HepG2 (cell line): Measurements from ENCODE around the gene PLIN4. TPM values are rescaled to one million over a fixed set of nuclear protein-coding genes. Genes with fewer than 3 reads are reported as not detected.

Experiments used
- ATAC-seq: fragments of 200-7000 bp; cut with Tn5 transposase; 3 replicates; pipeline ENCODE4 v1.9.1; 2020; ENCODE audit warnings: mild to moderate bottlenecking, moderate library complexity
- BruUV-seq: library from RNA; stranded (reverse); fragments of 400-500 nt; replicated peaks from 2 replicates; lab custom pipeline; 2021; lab: Mats Ljungman, UMichigan
- CTCF ChIA-PET: fragments of 300-600 bp; formaldehyde crosslinking; extraction: SDS; loops from one replicate; lab custom pipeline; 2021; ENCODE audit warnings: low total read pairs, inconsistent platforms, low intra/inter-chr PET ratio; lab: Yijun Ruan, JAX
- POLR2A ChIA-PET: fragments of 350-600 bp; sonication (Branson Sonifier 250); formaldehyde crosslinking; loops from one replicate; lab custom pipeline; 2020; ENCODE audit warnings: antibody characterized with exemption, inconsistent platforms; lab: Yijun Ruan, JAX
- DNase-seq: peaks from one replicate; pipeline ENCODE4 v3.0.0-alpha.2; 2015; ENCODE audit warnings: low spot score
- FAIRE-seq: peaks from 3 replicates; lab custom pipeline; 2011; peaks lifted over from hg19 to GRCh38; lab: Jason Lieb, UNC
- H2AFZ ChIP-seq: one replicate; pipeline ENCODE4 v1.6.1; 2011; ENCODE audit warnings: low read length, inconsistent platforms
- H3K27ac ChIP-seq: fragments of 300-600 bp; 3 replicates; pipeline ENCODE4 v1.8.0; 2011; ENCODE audit warnings: mixed run types, mild to moderate bottlenecking, mixed read lengths, low read length, inconsistent platforms; ENCODE audit not compliant: insufficient read depth; ENCODE audit errors: extremely low read length
- H3K27me3 ChIP-seq, 2 experiments: fragments of 200-600 bp in 1 of 2; 2 replicates in 1 of 2; 3 replicates in 1 of 2; pipeline versions ENCODE4 v1.6.0 to v1.8.0; 2011; ENCODE audit warnings: low read length in 2 of 2, mild to moderate bottlenecking in 2 of 2, moderate library complexity in 2 of 2, inconsistent platforms in 1 of 2; ENCODE audit not compliant: insufficient read depth in 2 of 2, control insufficient read depth in 1 of 2
- H3K36me3 ChIP-seq, 2 experiments: fragments of 200-600 bp in 1 of 2; replicated peaks in 1 of 2; 2 replicates in 1 of 2; 3 replicates in 1 of 2; pipeline versions ENCODE4 v1.5.1 to v1.8.0; 2011; ENCODE audit warnings: low read length in 2 of 2, inconsistent platforms in 1 of 2; ENCODE audit not compliant: insufficient read depth in 2 of 2, control insufficient read depth in 1 of 2
- H3K4me1 ChIP-seq: 2 replicates; pipeline ENCODE4 v1.5.1; 2012; ENCODE audit warnings: low read length, inconsistent platforms; ENCODE audit not compliant: insufficient read depth
- H3K4me2 ChIP-seq: 2 replicates; pipeline ENCODE4 v1.6.0; 2011; ENCODE audit warnings: low read depth, low read length, inconsistent platforms
- H3K4me3 ChIP-seq, 3 experiments: fragments of 200-600 bp in 1 of 3; sonication (generic), shearing (Covaris generic) in 1 of 3; replicated peaks in 1 of 3; 2 replicates each; pipeline ENCODE4 v1.5.1; 2011 to 2016; ENCODE audit warnings: low read length in 3 of 3, inconsistent platforms in 2 of 3, low read depth in 2 of 3, mild to moderate bottlenecking in 2 of 3, control low read depth in 1 of 3, mixed read lengths in 1 of 3; ENCODE audit not compliant: insufficient read depth in 1 of 3
- H3K79me2 ChIP-seq: one replicate; pipeline ENCODE4 v1.6.1; 2011; ENCODE audit warnings: low read length, inconsistent platforms; ENCODE audit not compliant: insufficient read depth
- H3K9ac ChIP-seq: 2 replicates; pipeline ENCODE4 v1.6.0; 2011; ENCODE audit warnings: mild to moderate bottlenecking, low read depth, low read length, inconsistent platforms; ENCODE audit not compliant: insufficient read depth
- H3K9me3 ChIP-seq: 2 replicates; pipeline ENCODE4 v1.5.1; 2012; ENCODE audit warnings: mild to moderate bottlenecking, low read length
- H4K20me1 ChIP-seq: 2 replicates; pipeline ENCODE4 v1.6.0; 2011; ENCODE audit warnings: inconsistent platforms, mild to moderate bottlenecking, low read length, moderate library complexity; ENCODE audit not compliant: insufficient read depth
- ATF1 ChIP-seq: IDR thresholded peaks from 2 replicates; pipeline ENCODE4 v1.6.1; 2016; ENCODE audit warnings: mild to moderate bottlenecking, control low read depth
- GMEB1 ChIP-seq: sonication (generic); formaldehyde crosslinking; IDR thresholded peaks from 2 replicates; pipeline ENCODE4 v1.5.1; 2020; ENCODE audit warnings: missing genetic modification reagents, mild to moderate bottlenecking, borderline replicate concordance
- GTF2F1 ChIP-seq: fragments of 150-350 bp; IDR thresholded peaks from 2 replicates; pipeline ENCODE4 v1.6.1; 2014; ENCODE audit warnings: low read length
- HDAC1 ChIP-seq: sonication (generic); formaldehyde crosslinking; IDR thresholded peaks from 2 replicates; pipeline ENCODE4 v1.5.1; 2020; ENCODE audit warnings: mild to moderate bottlenecking, missing genetic modification reagents
- HDAC2 ChIP-seq: sonication (generic); formaldehyde crosslinking; IDR thresholded peaks from 2 replicates; pipeline ENCODE4 v1.4.0; 2020; ENCODE audit warnings: missing genetic modification reagents
- HNRNPLL ChIP-seq: fragments of 200-400 bp; formaldehyde crosslinking; IDR thresholded peaks from 2 replicates; pipeline ENCODE4 v1.6.1; 2017; ENCODE audit warnings: mild to moderate bottlenecking, low read depth, low read length; ENCODE audit not compliant: poor library complexity, severe bottlenecking
- HOXA5 ChIP-seq: sonication (generic); formaldehyde crosslinking; IDR thresholded peaks from 2 replicates; pipeline ENCODE4 v1.4.0; 2020; ENCODE audit warnings: missing genetic modification reagents
- KDM5A ChIP-seq: fragments of 200-600 bp; sonication (generic); IDR thresholded peaks from 2 replicates; pipeline ENCODE4 v1.7.0; 2018; ENCODE audit warnings: antibody characterized with exemption, mild to moderate bottlenecking, low read length, borderline replicate concordance
- MED13 ChIP-seq: sonication (generic); formaldehyde crosslinking; IDR thresholded peaks from 2 replicates; pipeline ENCODE4 v1.5.0; 2020; ENCODE audit warnings: missing genetic modification reagents
- NFIB ChIP-seq: sonication (generic); formaldehyde crosslinking; IDR thresholded peaks from 2 replicates; pipeline ENCODE4 v1.9.0; 2021; ENCODE audit warnings: missing genetic modification reagents, mild to moderate bottlenecking, borderline replicate concordance
- PRDM15 ChIP-seq: sonication (generic); formaldehyde crosslinking; IDR thresholded peaks from 2 replicates; pipeline ENCODE4 v1.4.0; 2020; ENCODE audit warnings: missing genetic modification reagents
- PRPF4 ChIP-seq: fragments of 200-400 bp; formaldehyde crosslinking; IDR thresholded peaks from 2 replicates; pipeline ENCODE4 v1.6.1; 2016; ENCODE audit warnings: low read length, low read depth; ENCODE audit not compliant: poor library complexity, severe bottlenecking
- SMYD3 ChIP-seq: sonication (generic); formaldehyde crosslinking; IDR thresholded peaks from 2 replicates; pipeline ENCODE4 v1.8.1; 2023; ENCODE audit warnings: mild to moderate bottlenecking, missing genetic modification reagents
- ZNF3 ChIP-seq: IDR thresholded peaks from 2 replicates; pipeline ENCODE4 v1.7.0; 2017; ENCODE audit warnings: inconsistent platforms
- ZNF382 ChIP-seq: sonication (generic); formaldehyde crosslinking; IDR thresholded peaks from 2 replicates; pipeline ENCODE4 v1.5.0; 2020; ENCODE audit warnings: missing genetic modification reagents, mild to moderate bottlenecking, borderline replicate concordance
- ZNF639 ChIP-seq: conservative IDR thresholded peaks from 2 replicates; pipeline ENCODE4 v1.6.1; 2018; ENCODE audit warnings: missing genetic modification reagents
- WGBS: methylation state at CpG from one replicate; pipeline ENCODE4 v1.1.6; 2017; ENCODE audit warnings: low lambda C conversion rate; 5-methylcytosine and 5-hydroxymethylcytosine counted together
- in situ Hi-C: cut with HindIII; loops from 2 replicates; pipeline ENCODE4 v1.10.0; 2017; ENCODE audit warnings: low pct_unique_long_range_greater_than_20kb; ENCODE audit not compliant: extremely low pct_ligation_motif_present
- intact Hi-C: fragments of 100-400 bp; cut with micrococcal nuclease; formaldehyde crosslinking; loops from one replicate; pipeline ENCODE4 v1.10.0; 2022; ENCODE audit not compliant: unreplicated experiment
- polyA plus RNA-seq, 8 experiments: library from polyadenylated mRNA; depleted of rRNA in 3 of 8; stranded (reverse) in 7 of 8; unstranded in 1 of 8; fragments of >200 nt; fragmentation: Illumina TruSeq in 4 of 8; extraction: Trizol in 4 of 8; gene quantifications; 2 replicates each; pipeline versions ENCODE4 v1.2.1 to v1.2.3, GENCODE V29; 2011 to 2016; ENCODE audit warnings: low read depth in 4 of 8, missing spikeins in 1 of 8, mixed read lengths in 1 of 8; ENCODE audit not compliant: insufficient read depth in 1 of 8
- total RNA-seq, 5 experiments: library from RNA; depleted of rRNA; stranded (reverse); fragments of >200 nt; fragmentation: Illumina TruSeq; extraction: Trizol; gene quantifications; 2 replicates each; pipeline ENCODE4 v1.2.3, GENCODE V29; 2016; ENCODE audit warnings: low read depth in 1 of 5

Gene PLIN4
- total and polyA plus RNA-seq, 2 of the 13 experiments (the other 11 are each of a cell fraction or from before 2014, with no cell fraction given): 1.1 to 1.3 TPM

GRCh38 chr19:4534836-4535658 is 16.8 kb upstream of the PLIN4 start, which contains the start of gene PLIN5:
Gene PLIN5, minus strand, starts transcription at chr19:4535224. Its CDS starts 1,150 bp downstream, at chr19:4534074.
- H3K27me3 ChIP-seq: no peaks in the 10 kb centered on the region; a peak in 1 of 5 replicates
- H2AFZ ChIP-seq: no peak within 1 kb of the TSS
- H3K4me3 ChIP-seq: peak within 1 kb of the TSS; percentile 37 to 71 (median 52); a peak in 5 of 6 replicates
- POLR2A ChIA-PET: interaction anchor here (0.6 to 2.5 kb wide), 10 partner anchors 10 to 1823 kb away, joined by 3 to 38 read pairs (median 6); partner anchors contain the start of genes FEM1A, HDGFL2 and PLIN4
- 2% methylated on average over 19 of the region's 49 CpGs for WGBS
- peak; percentile 61 for ATAC-seq
- H3K79me2 ChIP-seq: peaks cover 5% of the 10 kb centered on the region
- peaks cover 6% of the 10 kb centered on the region; the same call in 1 of the 2 replicates for H4K20me1 ChIP-seq
- intact Hi-C loops: loop anchor here (5.0 kb wide), 1 partner anchor 63 kb away; the partner anchor contains the start of gene HDGFL2
- peak within 1 kb of the TSS; percentile 38 for H3K27ac ChIP-seq
- in situ Hi-C loops: no loop called here
- H3K4me1 ChIP-seq: peaks cover 78% of the 10 kb centered on the region
- H3K36me3 ChIP-seq: no peaks in the 10 kb centered on the region
- FAIRE-seq: peak; percentile 47
- H3K4me2 ChIP-seq: peak within 1 kb of the TSS; percentile 93
- H3K9me3 ChIP-seq: no peaks in the 10 kb centered on the region
- peak within 1 kb of the TSS; percentile 64 for H3K9ac ChIP-seq
- CTCF ChIA-PET: no interaction called here
- DNase-seq: peak; percentile 80
- TSS peak; percentile 29 for BruUV-seq
- no peak for TF ChIP-seq PRDM15 (CRISPR knock-in tag)
- TF ChIP-seq HOXA5 (CRISPR knock-in tag): no peak
- TF ChIP-seq ZNF639 (CRISPR knock-in tag): no peak
- TF ChIP-seq NFIB (CRISPR knock-in tag): no peak
- TF ChIP-seq SMYD3: 0 out of 2 replicates have a peak, but pooled peaks have one; percentile 43
- TF ChIP-seq KDM5A: no peak; the same call in 1 of the 2 replicates
- no peak for TF ChIP-seq ZNF3 (CRISPR knock-in tag)
- TF ChIP-seq ATF1 (CRISPR knock-in tag): no peak
- TF ChIP-seq HDAC1: peak; percentile 45; the same call in 1 of the 2 replicates
- TF ChIP-seq MED13 (CRISPR knock-in tag): no peak
- TF ChIP-seq ZNF382: no peak
- TF ChIP-seq HNRNPLL: no peak
- TF ChIP-seq HDAC2 (CRISPR knock-in tag): no peak
- TF ChIP-seq GMEB1 (CRISPR knock-in tag): no peak
- TF ChIP-seq PRPF4: no peak
- no peak for TF ChIP-seq GTF2F1
